ENCODE data around the gene ITPR2.

ITPR2 gene

DNA sequence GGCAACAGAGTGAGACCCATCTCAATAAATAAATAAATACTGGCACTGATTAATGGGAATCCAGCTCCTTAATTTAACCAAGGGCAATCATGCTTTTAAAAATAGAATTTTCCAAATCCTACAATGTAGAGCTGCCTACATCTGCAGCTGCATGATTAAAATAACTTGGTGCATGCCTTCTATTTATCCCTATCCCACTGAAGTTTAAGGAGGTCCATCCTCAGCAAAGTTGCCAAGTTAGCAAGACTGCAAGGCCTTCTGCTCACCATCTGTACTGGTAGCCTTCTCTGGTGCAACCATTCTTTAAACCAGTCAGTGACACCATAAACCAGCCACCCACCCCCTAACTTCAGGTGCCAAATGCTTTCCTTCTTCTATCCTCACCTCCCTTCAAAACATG is 226.1 kb downstream of the ITPR2 start:
- TF ChIP-seq, protein P1, sequence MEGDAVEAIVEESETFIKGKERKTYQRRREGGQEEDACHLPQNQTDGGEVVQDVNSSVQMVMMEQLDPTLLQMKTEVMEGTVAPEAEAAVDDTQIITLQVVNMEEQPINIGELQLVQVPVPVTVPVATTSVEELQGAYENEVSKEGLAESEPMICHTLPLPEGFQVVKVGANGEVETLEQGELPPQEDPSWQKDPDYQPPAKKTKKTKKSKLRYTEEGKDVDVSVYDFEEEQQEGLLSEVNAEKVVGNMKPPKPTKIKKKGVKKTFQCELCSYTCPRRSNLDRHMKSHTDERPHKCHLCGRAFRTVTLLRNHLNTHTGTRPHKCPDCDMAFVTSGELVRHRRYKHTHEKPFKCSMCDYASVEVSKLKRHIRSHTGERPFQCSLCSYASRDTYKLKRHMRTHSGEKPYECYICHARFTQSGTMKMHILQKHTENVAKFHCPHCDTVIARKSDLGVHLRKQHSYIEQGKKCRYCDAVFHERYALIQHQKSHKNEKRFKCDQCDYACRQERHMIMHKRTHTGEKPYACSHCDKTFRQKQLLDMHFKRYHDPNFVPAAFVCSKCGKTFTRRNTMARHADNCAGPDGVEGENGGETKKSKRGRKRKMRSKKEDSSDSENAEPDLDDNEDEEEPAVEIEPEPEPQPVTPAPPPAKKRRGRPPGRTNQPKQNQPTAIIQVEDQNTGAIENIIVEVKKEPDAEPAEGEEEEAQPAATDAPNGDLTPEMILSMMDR (IDR thresholded peaks at IDR 0.05): no peak

DNA sequence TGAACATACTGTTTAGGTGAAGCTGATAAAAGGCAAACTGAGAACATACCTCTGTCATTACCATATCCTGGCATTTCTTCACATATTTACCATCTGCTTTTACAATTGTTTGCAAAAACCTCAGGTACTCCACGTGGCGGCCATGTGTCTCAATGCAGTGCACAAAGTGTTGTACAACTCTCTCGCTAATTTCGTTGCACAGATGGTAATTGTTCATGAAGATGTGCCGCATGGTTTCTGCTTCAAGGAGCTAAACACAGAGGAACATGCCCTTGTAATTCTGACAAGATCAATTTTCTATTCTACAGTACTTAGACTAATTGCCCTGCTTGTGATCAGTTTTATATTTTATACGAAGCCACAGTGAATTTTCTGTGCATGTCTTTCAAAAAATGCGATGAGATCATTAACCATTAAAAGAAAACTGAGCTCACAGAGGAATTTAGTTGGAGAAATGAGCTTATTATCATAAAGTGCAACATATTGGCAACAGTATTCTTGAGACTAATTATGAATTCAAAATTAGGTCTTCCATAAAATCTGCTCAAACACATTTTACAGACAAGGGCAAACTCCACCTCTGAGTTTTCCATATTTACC is 233.8 kb downstream of the ITPR2 start:
- TF ChIP-seq, protein P1 (IDR thresholded peaks at IDR 0.05): no peak

DNA sequence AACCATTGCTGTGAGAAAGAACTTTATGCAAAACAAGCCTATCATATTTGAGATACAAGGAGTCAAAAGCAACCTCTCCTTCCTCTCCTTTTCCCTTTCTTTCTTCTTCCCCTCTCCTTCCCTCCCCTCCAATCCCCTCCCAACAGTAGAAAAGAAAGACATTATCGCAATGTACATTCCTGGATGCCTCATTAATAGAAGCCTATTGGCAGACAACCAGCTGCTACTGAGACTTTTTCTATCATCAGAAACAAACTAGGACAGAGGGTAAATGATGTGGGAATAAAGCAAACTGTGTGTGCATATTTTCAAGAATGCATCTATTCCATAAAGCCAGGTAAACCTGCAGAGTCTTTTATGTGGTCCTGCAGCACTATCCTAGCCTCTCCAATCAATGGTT is 237.2 kb downstream of the ITPR2 start:
- TF ChIP-seq, protein P1 (IDR thresholded peaks at IDR 0.05): no peak

DNA sequence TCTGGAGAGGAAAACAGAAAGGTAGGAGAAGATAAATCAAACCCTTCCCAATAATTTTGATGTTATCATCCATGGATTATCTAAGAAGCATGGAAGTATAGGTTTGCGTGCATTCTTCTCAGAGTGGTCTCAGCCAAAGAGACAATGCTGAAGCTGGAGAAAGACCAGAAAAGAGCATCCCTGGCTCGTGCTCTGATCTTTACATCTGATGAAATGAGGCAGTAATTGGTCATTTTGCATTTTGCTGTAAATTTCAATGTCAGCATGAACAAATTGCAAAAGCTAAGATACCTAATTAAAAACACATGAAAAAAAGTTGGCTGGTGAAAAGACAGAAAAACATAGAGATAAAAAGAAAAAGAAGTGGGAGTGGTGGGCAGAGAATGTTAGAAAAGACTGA is 252.4 kb downstream of the ITPR2 start:
- TF ChIP-seq, protein P1 (IDR thresholded peaks at IDR 0.05): no peak

DNA sequence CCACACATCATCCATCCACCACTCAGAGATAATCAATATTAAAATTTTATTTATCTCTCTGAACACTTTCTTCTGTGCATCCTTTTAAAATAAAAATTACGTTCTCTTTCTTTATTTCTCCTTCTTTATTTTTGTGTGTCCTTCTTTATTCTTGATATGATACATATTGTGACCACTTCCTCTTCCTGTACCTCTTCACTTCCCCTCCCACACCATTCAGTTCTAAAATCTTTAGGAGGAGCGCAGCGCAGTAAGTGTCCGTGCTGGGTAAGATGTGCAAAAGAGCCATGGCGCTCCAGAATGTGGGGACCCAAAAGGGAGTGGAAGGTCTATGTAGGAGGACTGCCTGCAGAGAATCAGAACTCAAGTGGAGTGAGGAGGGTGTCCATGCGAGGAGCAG is 256.7 kb downstream of the ITPR2 start:
- TF ChIP-seq, protein P1 (IDR thresholded peaks at IDR 0.05): no peak

DNA sequence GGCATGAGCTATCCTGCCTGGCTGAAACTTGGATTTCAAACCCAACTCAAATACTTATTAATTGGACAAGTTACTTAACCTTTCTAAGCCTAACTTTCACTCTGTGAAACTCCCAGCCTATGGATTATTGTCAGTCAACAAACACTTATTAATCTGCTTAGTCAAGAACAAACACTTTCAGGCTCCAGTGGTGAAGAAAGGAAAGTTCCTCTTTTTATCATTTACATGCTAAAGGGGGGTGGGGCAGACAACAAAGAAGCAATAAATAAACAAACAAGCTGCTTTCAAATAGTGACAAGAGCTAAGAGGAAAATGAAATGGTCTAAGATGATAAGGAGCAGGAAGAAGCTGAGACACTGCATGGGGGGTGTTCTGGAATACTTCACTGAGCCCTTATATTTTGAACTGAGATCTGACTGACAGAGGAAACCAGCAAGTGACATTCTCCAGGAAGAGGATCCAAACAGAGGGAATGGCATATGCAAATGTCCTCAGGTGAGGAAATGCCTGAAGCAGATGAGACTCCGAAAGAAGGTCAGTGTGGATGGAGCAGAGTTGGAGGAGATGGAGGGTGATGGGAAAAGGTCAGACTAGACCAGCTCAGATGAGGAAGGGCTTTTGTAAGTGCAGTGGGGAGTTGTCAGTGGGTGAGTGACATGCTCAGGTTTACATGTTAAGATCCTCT is 259.6 kb downstream of the ITPR2 start:
- TF ChIP-seq, protein P1 (IDR thresholded peaks at IDR 0.05): no peak

DNA sequence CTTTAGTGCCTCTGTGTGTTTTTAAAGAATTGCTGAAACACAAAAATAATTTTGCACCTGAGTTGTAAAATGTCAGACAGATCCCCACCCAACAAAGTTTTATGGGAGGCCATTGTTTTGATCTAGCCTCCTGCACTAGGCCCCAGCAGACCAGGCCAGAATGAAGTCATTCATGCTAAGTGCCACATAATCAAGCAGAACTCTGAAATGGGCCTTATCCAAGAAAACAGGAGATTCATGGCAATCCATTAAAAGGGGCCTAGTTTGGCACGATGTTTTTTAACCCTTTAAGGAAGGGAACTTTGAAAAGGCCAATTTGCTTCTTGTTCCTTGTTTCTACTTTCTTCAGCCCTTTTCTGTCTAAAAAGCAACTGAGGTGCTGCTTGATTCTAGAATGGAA is 260.9 kb downstream of the ITPR2 start:
- TF ChIP-seq, protein P1 (IDR thresholded peaks at IDR 0.05): no peak

Data from LNCAP (cell line).